Activated naive CD8-positive, alpha-beta T cell treated with anti-CD3 and anti-CD28 coated beads, Interleukin-2, amount 50 U/mL, for 24 hours (primary cell): ENCODE results near the gene SAP30.

Source experiments
- ATAC-seq: fragments of 150-1000 bp; cut with Tn5 transposase; one replicate; pipeline ENCODE4 v1.10.0; 2021
- DNase-seq: peaks from one replicate; pipeline ENCODE4 v3.0.0; 2021
- H3K27ac Mint-ChIP-seq: one replicate; pipeline ENCODE4 v1.8.0; 2021; ENCODE audit warnings: mild to moderate bottlenecking, mixed read lengths
- H3K27me3 Mint-ChIP-seq: one replicate; pipeline ENCODE4 v1.8.0; 2021; ENCODE audit warnings: mixed read lengths
- H3K36me3 Mint-ChIP-seq: one replicate; pipeline ENCODE4 v1.8.0; 2021; ENCODE audit warnings: low read depth, mixed read lengths
- H3K4me1 Mint-ChIP-seq: one replicate; pipeline ENCODE4 v1.8.0; 2021; ENCODE audit warnings: mixed read lengths
- H3K4me3 Mint-ChIP-seq: one replicate; pipeline ENCODE4 v1.8.0; 2021; ENCODE audit warnings: mild to moderate bottlenecking, moderate library complexity, mixed read lengths
- H3K9me3 Mint-ChIP-seq: one replicate; pipeline ENCODE4 v1.8.0; 2021; ENCODE audit warnings: mixed read lengths

The SAP30 gene

GRCh38 chr4:173370477-173371291 is at the start of gene SAP30:
Gene SAP30 (plus strand): TSS chr4:173370954. CDS start chr4:173371183, 229 bp downstream.
- Mint-ChIP-seq H3K4me1 (peaks cover 34% of the 10 kb centered on the region), H3K36me3 (peaks cover 12% of the 10 kb centered on the region)

GRCh38 chr4:173325007-173325736 is 45.6 kb upstream of the SAP30 start:
- ATAC-seq: no peak
- H3K9me3 Mint-ChIP-seq: no peaks in the 10 kb centered on the region
- no peak for DNase-seq
- peaks cover 20% of the 10 kb centered on the region for H3K36me3 Mint-ChIP-seq
- no peak overlapping the region for H3K27ac Mint-ChIP-seq
- H3K4me1 Mint-ChIP-seq: no peaks in the 10 kb centered on the region
- no peak overlapping the region for H3K4me3 Mint-ChIP-seq
- H3K27me3 Mint-ChIP-seq: no peaks in the 10 kb centered on the region

More at GRCh38 chr4:173370477-173371291, at the start of gene SAP30:
- Mint-ChIP-seq H3K4me3 (peak within 1 kb of the TSS; percentile 99), H3K27ac (peak within 1 kb of the TSS; percentile 99), H3K9me3 (no peaks in the 10 kb centered on the region), H3K27me3 (peaks cover 28% of the 10 kb centered on the region)
- ATAC-seq (peak; percentile 93), DNase-seq (peak; percentile 95)

- ATAC-seq: no peak
- Mint-ChIP-seq H3K4me1 (peaks cover 16% of the 10 kb centered on the region), H3K36me3 (peaks cover 38% of the 10 kb centered on the region), H3K9me3 (no peaks in the 10 kb centered on the region), H3K27ac (no peak overlapping the region), H3K27me3 (no peaks in the 10 kb centered on the region), H3K4me3 (no peak overlapping the region)
- DNase-seq: no peak
These were observed 42.4 kb upstream of the SAP30 start for GRCh38 chr4:173328236-173328901.

- no peak for ATAC-seq
- no peaks in the 10 kb centered on the region for H3K9me3 Mint-ChIP-seq
- H3K36me3 Mint-ChIP-seq: peaks cover 44% of the 10 kb centered on the region
- H3K27me3 Mint-ChIP-seq: peaks cover 3% of the 10 kb centered on the region
- no peak overlapping the region for H3K27ac Mint-ChIP-seq
- no peak for DNase-seq
- no peak overlapping the region for H3K4me3 Mint-ChIP-seq
- peaks cover 25% of the 10 kb centered on the region for H3K4me1 Mint-ChIP-seq
These were observed 40.2 kb upstream of the SAP30 start for GRCh38 chr4:173330590-173330989.

- Mint-ChIP-seq H3K36me3 (peaks cover 44% of the 10 kb centered on the region), H3K4me3 (peak overlapping the region; percentile 97), H3K9me3 (no peaks in the 10 kb centered on the region), H3K27me3 (peaks cover 8% of the 10 kb centered on the region), H3K27ac (peak overlapping the region; percentile 61), H3K4me1 (peaks cover 28% of the 10 kb centered on the region)
- ATAC-seq (no peak), DNase-seq (no peak)
These were observed 38.7 kb upstream of the SAP30 start for GRCh38 chr4:173332021-173332487.

GRCh38 chr4:173332963-173333657 is 37.6 kb upstream of the SAP30 start:
- ATAC-seq: no peak
- DNase-seq: no peak
- H3K27ac Mint-ChIP-seq: peak overlapping the region; percentile 97
- H3K9me3 Mint-ChIP-seq: no peaks in the 10 kb centered on the region
- H3K4me1 Mint-ChIP-seq: peaks cover 28% of the 10 kb centered on the region
- peak overlapping the region; percentile 97 for H3K4me3 Mint-ChIP-seq
- peaks cover 12% of the 10 kb centered on the region for H3K27me3 Mint-ChIP-seq
- H3K36me3 Mint-ChIP-seq: peaks cover 42% of the 10 kb centered on the region

GRCh38 chr4:173333658-173334084 is 37.1 kb upstream of the SAP30 start:
- peak overlapping the region; percentile 99 for H3K27ac Mint-ChIP-seq
- H3K27me3 Mint-ChIP-seq: peaks cover 12% of the 10 kb centered on the region
- DNase-seq: peak; percentile 48
- H3K36me3 Mint-ChIP-seq: peaks cover 42% of the 10 kb centered on the region
- H3K9me3 Mint-ChIP-seq: no peaks in the 10 kb centered on the region
- ATAC-seq: no peak
- H3K4me1 Mint-ChIP-seq: peaks cover 28% of the 10 kb centered on the region
- peak overlapping the region; percentile 97 for H3K4me3 Mint-ChIP-seq

GRCh38 chr4:173334085-173334890 is 36.5 kb upstream of the SAP30 start, which contains the start of gene HMGB2:
Gene HMGB2 (minus strand): TSS chr4:173334358. CDS start chr4:173333649, 709 bp downstream.
- Mint-ChIP-seq H3K4me3 (peak within 1 kb of the TSS; percentile 97), H3K27me3 (peaks cover 12% of the 10 kb centered on the region), H3K9me3 (no peaks in the 10 kb centered on the region), H3K36me3 (peaks cover 38% of the 10 kb centered on the region), H3K4me1 (peaks cover 28% of the 10 kb centered on the region), H3K27ac (peak within 1 kb of the TSS; percentile 99)
- DNase-seq (peak; percentile 99), ATAC-seq (peak; percentile 98)

- Mint-ChIP-seq H3K9me3 (no peaks in the 10 kb centered on the region), H3K4me3 (peak overlapping the region; percentile 97), H3K36me3 (peaks cover 31% of the 10 kb centered on the region), H3K27ac (peak overlapping the region; percentile 99), H3K4me1 (peaks cover 28% of the 10 kb centered on the region), H3K27me3 (peaks cover 12% of the 10 kb centered on the region)
- DNase-seq (peak; percentile 60), ATAC-seq (peak; percentile 30)
These were observed 35.6 kb upstream of the SAP30 start for GRCh38 chr4:173334891-173335752.

GRCh38 chr4:173337463-173337862 is 33.3 kb upstream of the SAP30 start:
- Mint-ChIP-seq H3K4me3 (no peak overlapping the region), H3K9me3 (no peaks in the 10 kb centered on the region), H3K4me1 (peaks cover 21% of the 10 kb centered on the region), H3K27ac (no peak overlapping the region), H3K36me3 (peaks cover 15% of the 10 kb centered on the region), H3K27me3 (peaks cover 12% of the 10 kb centered on the region)
- ATAC-seq: no peak
- no peak for DNase-seq

- ATAC-seq: no peak
- Mint-ChIP-seq H3K4me1 (no peaks in the 10 kb centered on the region), H3K27me3 (peaks cover 2% of the 10 kb centered on the region), H3K36me3 (no peaks in the 10 kb centered on the region), H3K27ac (no peak overlapping the region), H3K9me3 (no peaks in the 10 kb centered on the region), H3K4me3 (no peak overlapping the region)
- no peak for DNase-seq
These were observed 26.8 kb upstream of the SAP30 start for GRCh38 chr4:173343832-173344397.

GRCh38 chr4:173345648-173346047 is 25.1 kb upstream of the SAP30 start:
- no peak for ATAC-seq

More at GRCh38 chr4:173345648-173346047, 25.1 kb upstream of the SAP30 start:
- Mint-ChIP-seq H3K4me1 (no peaks in the 10 kb centered on the region), H3K9me3 (no peaks in the 10 kb centered on the region), H3K4me3 (no peak overlapping the region), H3K36me3 (no peaks in the 10 kb centered on the region), H3K27ac (no peak overlapping the region), H3K27me3 (peaks cover 2% of the 10 kb centered on the region)
- DNase-seq: no peak
